Heart left ventricle (tissue), 16 donors: ENCODE measurements around the gene JHY. TPM values are rescaled to one million over a fixed set of nuclear protein-coding genes. Genes with fewer than 3 reads are reported as not detected.
A peak's percentile ranks its signal among the peaks of the same experiment; 100 is the strongest.
"Not testable (repeated sequence)": the region's sequence is repeated elsewhere in the genome, so short reads cannot be mapped to it uniquely, and the experiment has no call there.

Experiments used
- ATAC-seq, 4 donors: fragments of 200-7000 bp; cut with Tn5 transposase; one replicate each; pipeline ENCODE4 v1.9.1; 2020 to 2022; ENCODE audit warnings: moderate library complexity in 4 of 4, mild to moderate bottlenecking in 3 of 4, moderate number of reproducible peaks in 1 of 4
- DNase-seq, 5 donors: peaks; one replicate each; pipeline ENCODE4 v3.0.0-alpha.2; 2020
- H3K27ac ChIP-seq, 12 donors: fragments of 200-600 bp; sonication (generic) in 4 of 12; one replicate each; pipeline versions ENCODE4 v1.5.0 to v1.8.0; 2016 to 2022; ENCODE audit warnings: mild to moderate bottlenecking in 2 of 12
- H3K27me3 ChIP-seq, 9 donors: fragments of 200-600 bp; sonication (generic) in 2 of 9; one replicate each; pipeline versions ENCODE4 v1.5.1 to v1.8.0; 2016 to 2022; ENCODE audit warnings: mild to moderate bottlenecking in 3 of 9
- H3K36me3 ChIP-seq, 9 donors: fragments of 200-600 bp; sonication (generic) in 2 of 9; one replicate each; pipeline versions ENCODE4 v1.5.0 to v1.8.0; 2018 to 2022; ENCODE audit warnings: mild to moderate bottlenecking in 2 of 9
- H3K4me1 ChIP-seq, 12 donors: fragments of 200-600 bp; sonication (generic) in 4 of 12; one replicate each; pipeline versions ENCODE4 v1.5.0 to v1.8.0; 2016 to 2022; ENCODE audit warnings: mild to moderate bottlenecking in 3 of 12
- H3K4me3 ChIP-seq, 12 donors: fragments of 200-600 bp; sonication (generic) in 4 of 12; one replicate each; pipeline versions ENCODE4 v1.5.0 to v1.8.0; 2017 to 2022; ENCODE audit warnings: mild to moderate bottlenecking in 9 of 12, moderate library complexity in 4 of 12
- H3K9me3 ChIP-seq, 12 donors: fragments of 200-600 bp; sonication (generic) in 4 of 12; one replicate each; pipeline versions ENCODE4 v1.5.0 to v1.8.0; 2016 to 2022; ENCODE audit warnings: mild to moderate bottlenecking in 1 of 12
- POLR2A ChIP-seq, 2 donors: fragments of 450-650 bp; IDR thresholded peaks; one replicate each; pipeline ENCODE4 v1.6.1; 2017; ENCODE audit warnings: antibody characterized with exemption in 2 of 2, mild to moderate bottlenecking in 2 of 2, moderate library complexity in 2 of 2
- WGBS, 4 donors: extraction: QIAGEN DNeasy Blood & Tissue Kit in 2 of 4; methylation state at CpG; one replicate each; pipeline versions ENCODE4 v1.1.5 to v1.1.7; 2013 to 2018; 5-methylcytosine and 5-hydroxymethylcytosine counted together
- intact Hi-C, 10 donors: fragments of 100-400 bp; cut with DNase I; formaldehyde crosslinking; loops; one replicate each; pipeline versions ENCODE4 v1.11.1 to v1.14.2; 2022
- polyA plus RNA-seq, 2 donors: library from polyadenylated mRNA; stranded (reverse); fragments of 200-250 nt; gene quantifications; one replicate each; pipeline ENCODE4 v1.2.3, GENCODE V29; 2013
- total RNA-seq, 9 donors: library from RNA; depleted of rRNA in 2 of 9; stranded (reverse); fragments of >200 nt in 2 of 9; fragmentation: NEBNext Ultra II Directional in 3 of 9; extraction: Animal tissue kit (Norgen Biotek cat#: 25700) in 3 of 9; gene quantifications; one replicate each; pipeline versions ENCODE4 v1.1.0 to v1.2.4, GENCODE V29; 2016 to 2023
- TF ChIP-seq, protein P1 (sequence below), 12 donors: fragments of 200-600 bp; sonication (generic) in 4 of 12; IDR thresholded peaks; one replicate each; pipeline versions ENCODE4 v1.5.0 to v1.8.0; 2018 to 2022; ENCODE audit warnings: antibody characterized with exemption in 12 of 12, mild to moderate bottlenecking in 5 of 12
- donor health status: ischemic (EF 13 %, LVEDD 7.1; RV severe dilation, severe dysfunction).
- donor health status: healthy with polysubstance abuse.
- donor health status: DM: no; HTN: yes; CAD: no.
- donor health status: DM: no; HTN: no; CAD: no.
- donor health status: ischemic (EF 25% LVEDD 6.9; RV normal size, moderate dysfunction).
- donor health status: ischemic (EF 25% LVEDD 5.7; RV mildly dilated, moderate dysfunction).
- donor health status: healthy.
- donor health status: DM: yes; HTN: yes; CAD: no.
- donor health status: ischemic (EF 35%, LVEDD 5.7; RV mildly dilated, moderate dysfunction).
- donor health status: nonischemic (EF 11% LVEDD 7.7; RV severe dilation, severe dysfunction).
- donor health status: DM: yes; HTN: yes; CAD: no.
- donor health status: PGD.
- donor health status: ischemic (EF 29% LVEDD 5.4; RV normal size, mild dysfunction).
- donor health status: nonischemic (EF 23%, LVEDD 6.1; RV moderate dilation, normal function).

JHY gene
- total and polyA plus RNA-seq, 11 donors, result 0.50 to 2.3 (median 0.93) TPM

- intact Hi-C loops, result loop anchor here in 9 of 10 donors (1.0 to 5.0 kb wide), 8 partner anchors 52 to 271 kb away; no protein-coding TSS in a partner anchor
- H3K9me3 ChIP-seq, result no peaks in the 10 kb centered on the region
- TF ChIP-seq POLR2A (IDR thresholded peaks at IDR 0.05), result no peak
- TF ChIP-seq, protein P1, sequence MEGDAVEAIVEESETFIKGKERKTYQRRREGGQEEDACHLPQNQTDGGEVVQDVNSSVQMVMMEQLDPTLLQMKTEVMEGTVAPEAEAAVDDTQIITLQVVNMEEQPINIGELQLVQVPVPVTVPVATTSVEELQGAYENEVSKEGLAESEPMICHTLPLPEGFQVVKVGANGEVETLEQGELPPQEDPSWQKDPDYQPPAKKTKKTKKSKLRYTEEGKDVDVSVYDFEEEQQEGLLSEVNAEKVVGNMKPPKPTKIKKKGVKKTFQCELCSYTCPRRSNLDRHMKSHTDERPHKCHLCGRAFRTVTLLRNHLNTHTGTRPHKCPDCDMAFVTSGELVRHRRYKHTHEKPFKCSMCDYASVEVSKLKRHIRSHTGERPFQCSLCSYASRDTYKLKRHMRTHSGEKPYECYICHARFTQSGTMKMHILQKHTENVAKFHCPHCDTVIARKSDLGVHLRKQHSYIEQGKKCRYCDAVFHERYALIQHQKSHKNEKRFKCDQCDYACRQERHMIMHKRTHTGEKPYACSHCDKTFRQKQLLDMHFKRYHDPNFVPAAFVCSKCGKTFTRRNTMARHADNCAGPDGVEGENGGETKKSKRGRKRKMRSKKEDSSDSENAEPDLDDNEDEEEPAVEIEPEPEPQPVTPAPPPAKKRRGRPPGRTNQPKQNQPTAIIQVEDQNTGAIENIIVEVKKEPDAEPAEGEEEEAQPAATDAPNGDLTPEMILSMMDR (IDR thresholded peaks at IDR 0.05), result no peak
- ATAC-seq (no peak), DNase-seq (no peak)
- no peak overlapping the region for H3K4me3 ChIP-seq
- H3K4me1 ChIP-seq, result peaks cover 0 to 18% (median 0%) of the 10 kb centered on the region in 12 donors
- no peaks in the 10 kb centered on the region for H3K36me3 ChIP-seq
- WGBS, 4 donors, result 95 to 97% (median 95%) methylated on average over 11 of the region's 11 CpGs
- H3K27ac ChIP-seq, result no peak overlapping the region
- peaks cover 0 to 14% (median 0%) of the 10 kb centered on the region in 9 donors for H3K27me3 ChIP-seq
Measured at GRCh38 chr11:122853261-122853660, 29.3 kb upstream of the JHY start.

DNA sequence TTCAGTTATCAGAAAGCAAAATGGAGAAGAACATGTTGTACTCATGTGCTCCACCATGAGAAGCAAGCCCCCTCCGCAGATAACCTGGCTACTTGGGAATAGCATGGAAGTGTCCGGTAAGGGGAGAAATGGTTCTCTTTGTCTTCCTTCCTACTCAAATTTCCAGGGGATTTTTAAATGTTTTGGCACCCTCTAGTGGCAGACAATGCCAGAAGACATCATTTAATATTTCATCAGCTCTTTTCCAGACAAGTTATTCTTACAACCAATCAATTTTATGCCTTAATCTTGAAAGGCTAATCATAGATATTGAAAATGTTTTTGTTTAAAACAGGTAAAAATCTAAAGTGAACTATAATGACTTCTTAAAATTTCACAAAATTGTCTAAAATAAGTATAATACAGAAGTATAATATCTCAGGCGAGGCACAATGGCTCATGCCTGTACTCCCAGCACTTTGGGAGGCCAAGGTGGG is 28.6 kb upstream of the JHY start:
- DNase-seq (peak in 2 of 5 donors; percentile 45 to 51), ATAC-seq (no peak)
- no peak for TF ChIP-seq POLR2A (IDR thresholded peaks at IDR 0.05)
- TF ChIP-seq, protein P1 (IDR thresholded peaks at IDR 0.05), result peak; percentile 65 to 84 (median 78)
- H3K36me3 ChIP-seq, result no peaks in the 10 kb centered on the region
- intact Hi-C loops, result loop anchor here (1.0 to 5.0 kb wide), 11 partner anchors 53 to 273 kb away; no protein-coding TSS in a partner anchor
- H3K27ac ChIP-seq, result no peak overlapping the region
- H3K9me3 ChIP-seq, result no peaks in the 10 kb centered on the region
- H3K4me1 ChIP-seq, result peaks cover 0 to 18% (median 0%) of the 10 kb centered on the region in 12 donors
- 30 to 37% (median 34%) methylated on average over 3 of the region's 3 CpGs for WGBS, 4 donors
- no peak overlapping the region for H3K4me3 ChIP-seq
- peaks cover 0 to 14% (median 0%) of the 10 kb centered on the region in 9 donors for H3K27me3 ChIP-seq

DNA sequence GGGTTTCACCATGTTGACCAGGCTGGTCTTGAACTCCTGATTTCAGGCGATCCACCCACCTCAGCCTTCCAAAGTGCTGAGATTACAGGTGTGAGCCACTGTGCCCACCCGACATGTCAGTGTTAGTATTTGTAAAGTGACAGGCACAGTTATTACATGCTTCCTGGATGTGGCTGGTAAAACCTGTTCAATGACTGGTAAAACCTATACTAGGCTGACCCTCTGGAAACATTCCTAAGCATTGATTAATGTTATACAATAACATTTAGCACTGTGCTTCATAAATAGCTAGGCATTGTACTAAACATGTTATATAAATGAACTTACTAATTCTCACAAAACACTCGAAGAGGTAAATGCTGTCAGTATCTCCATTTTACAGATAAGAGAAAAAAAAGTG is 20.9 kb upstream of the JHY start:
- Histone ChIP-seq H3K27ac (no peak overlapping the region), H3K4me1 (peaks cover 0 to 12% (median 0%) of the 10 kb centered on the region in 12 donors), H3K4me3 (no peak overlapping the region), H3K9me3 (no peaks in the 10 kb centered on the region), H3K27me3 (peaks cover 0 to 61% (median 13%) of the 10 kb centered on the region in 9 donors), H3K36me3 (no peaks in the 10 kb centered on the region)
- TF ChIP-seq, protein P1 (IDR thresholded peaks at IDR 0.05), result no peak
- no peak for TF ChIP-seq POLR2A (IDR thresholded peaks at IDR 0.05)
- DNase-seq (no peak), ATAC-seq (no peak)
- 66 to 81% (median 69%) methylated on average over 3 of the region's 3 CpGs for WGBS, 4 donors
- intact Hi-C loops, result loop anchor here in 7 of 10 donors (2.0 to 10.0 kb wide), 4 partner anchors 161 to 193 kb away; no protein-coding TSS in a partner anchor

GRCh38 chr11:122862091-122862490 is 20.5 kb upstream of the JHY start:
- Histone ChIP-seq H3K4me1 (peaks cover 0 to 9% (median 0%) of the 10 kb centered on the region in 12 donors), H3K36me3 (no peaks in the 10 kb centered on the region), H3K27me3 (peaks cover 0 to 66% (median 13%) of the 10 kb centered on the region in 9 donors), H3K9me3 (no peaks in the 10 kb centered on the region), H3K4me3 (no peak overlapping the region), H3K27ac (no peak overlapping the region)
- intact Hi-C loops, result loop anchor here in 7 of 10 donors (2.0 to 10.0 kb wide), 4 partner anchors 160 to 193 kb away; no protein-coding TSS in a partner anchor
- WGBS, 4 donors, result 88 to 100% (median 94%) methylated on average over 1 of the region's 1 CpG
- TF ChIP-seq, protein P1 (IDR thresholded peaks at IDR 0.05), result no peak
- TF ChIP-seq POLR2A (IDR thresholded peaks at IDR 0.05), result no peak
- no peak for ATAC-seq
- no peak for DNase-seq

- H3K36me3 ChIP-seq, H3K4me3 ChIP-seq, H3K27ac ChIP-seq, ATAC-seq, H3K4me1 ChIP-seq, H3K9me3 ChIP-seq, DNase-seq: not testable (repeated sequence)
- intact Hi-C loops, result loop anchor here in 8 of 10 donors (1.0 to 10.0 kb wide), 6 partner anchors 157 to 192 kb away; no protein-coding TSS in a partner anchor
- H3K27me3 ChIP-seq, result peaks cover 0 to 68% (median 13%) of the 10 kb centered on the region in 9 donors
- 58 to 90% (median 81%) methylated on average over 1 of the region's 1 CpG for WGBS, 4 donors
Measured at GRCh38 chr11:122863154-122863553, 19.4 kb upstream of the JHY start.
